HG03460 (cell line): ENCODE data around the gene CHTF18.
"Not testable (repeated sequence)": the region's sequence is repeated elsewhere in the genome, so short reads cannot be mapped to it uniquely, and the experiment has no call there.

Experiments
- ATAC-seq: cut with Tn5 transposase; IDR thresholded peaks from one replicate; pipeline ENCODE4 v1.9.1; 2021; ENCODE audit not compliant: unreplicated experiment

CHTF18 gene

GRCh38 chr16:825341-826061 lies 37.1 kb downstream of the CHTF18 start:
- no peak for ATAC-seq

GRCh38 chr16:827513-827912 lies 39.1 kb downstream of the CHTF18 start:
- ATAC-seq, result no peak

GRCh38 chr16:828891-829290 lies 40.5 kb downstream of the CHTF18 start:
- no peak for ATAC-seq

- ATAC-seq, result no peak
These were observed 41.9 kb downstream of the CHTF18 start for GRCh38 chr16:830107-830870.

- ATAC-seq, result no peak
These were observed 42.6 kb downstream of the CHTF18 start for GRCh38 chr16:830871-831570.

- no peak for ATAC-seq
These were observed 43.4 kb downstream of the CHTF18 start for GRCh38 chr16:831571-832413.

- ATAC-seq, result no peak
These were observed 44.4 kb downstream of the CHTF18 start for GRCh38 chr16:832652-833336.

GRCh38 chr16:833411-833810 lies 45.0 kb downstream of the CHTF18 start:
- no peak for ATAC-seq

GRCh38 chr16:835373-835772 lies 47.0 kb downstream of the CHTF18 start:
- ATAC-seq, result no peak

- ATAC-seq, result no peak
These were observed 47.8 kb downstream of the CHTF18 start for GRCh38 chr16:836221-836620.

GRCh38 chr16:836822-837221 lies 48.4 kb downstream of the CHTF18 start:
- ATAC-seq, result not testable (repeated sequence)

GRCh38 chr16:838741-839140 lies 50.3 kb downstream of the CHTF18 start:
- no peak for ATAC-seq

- ATAC-seq, result no peak
These were observed 51.4 kb downstream of the CHTF18 start for GRCh38 chr16:839643-840408.

GRCh38 chr16:840561-841454 lies 52.4 kb downstream of the CHTF18 start:
- ATAC-seq, result no peak

GRCh38 chr16:841455-842060 lies 53.1 kb downstream of the CHTF18 start:
- ATAC-seq, result no peak

- no peak for ATAC-seq
These were observed 53.6 kb downstream of the CHTF18 start for GRCh38 chr16:842061-842476.

- ATAC-seq, result no peak
These were observed 54.5 kb downstream of the CHTF18 start for GRCh38 chr16:842711-843560.
